WTC11 (cell line): Measurements from ENCODE around the gene SDK2. TPM values are rescaled to one million over a fixed set of nuclear protein-coding genes. Genes with fewer than 3 reads are reported as not detected.

Experiments used
- ATAC-seq: fragments of 200-7000 bp; cut with Tn5 transposase; 2 replicates; pipeline ENCODE4 v1.10.0; 2021; ENCODE audit warnings: mild to moderate bottlenecking, moderate library complexity
- CTCF ChIA-PET: fragments of 300-600 bp; sonication (Branson Sonifier 250); formaldehyde crosslinking; loops from one replicate; lab custom pipeline; 2021; ENCODE audit warnings: antibody characterized with exemption; lab: Charles Lee
- POLR2A ChIA-PET: fragments of 350-600 bp; sonication (Branson Sonifier 250); formaldehyde crosslinking; loops from one replicate; lab custom pipeline; 2021; ENCODE audit warnings: antibody characterized with exemption; lab: Charles Lee
- DNase-seq: peaks from one replicate; pipeline ENCODE4 v3.0.0; 2021; ENCODE audit warnings: low spot score
- H3K27ac Mint-ChIP-seq: 2 replicates; pipeline ENCODE4 v1.8.0; 2021; ENCODE audit warnings: mixed read lengths
- H3K27me3 Mint-ChIP-seq: 2 replicates; pipeline ENCODE4 v1.8.0; 2021; ENCODE audit warnings: low read depth, mild to moderate bottlenecking, moderate library complexity, mixed read lengths
- H3K36me3 Mint-ChIP-seq: 2 replicates; pipeline ENCODE4 v1.8.0; 2021; ENCODE audit warnings: mixed read lengths
- H3K4me1 Mint-ChIP-seq: 2 replicates; pipeline ENCODE4 v1.8.0; 2022; ENCODE audit warnings: mixed read lengths
- H3K4me3 Mint-ChIP-seq: 2 replicates; pipeline ENCODE4 v1.8.0; 2021; ENCODE audit warnings: mild to moderate bottlenecking, moderate library complexity, mixed read lengths
- H3K9me3 Mint-ChIP-seq: 2 replicates; pipeline ENCODE4 v1.8.0; 2021; ENCODE audit warnings: mixed read lengths
- CBFB ChIP-seq: sonication (generic); formaldehyde crosslinking; IDR thresholded peaks from 2 replicates; pipeline ENCODE4 v1.8.1; 2022; ENCODE audit warnings: mild to moderate bottlenecking, low read depth, missing genetic modification reagents
- ETV6 ChIP-seq: sonication (generic); formaldehyde crosslinking; IDR thresholded peaks from 2 replicates; pipeline ENCODE4 v1.8.1; 2022; ENCODE audit warnings: mild to moderate bottlenecking, missing genetic modification reagents
- GABPB1 ChIP-seq: sonication (generic); formaldehyde crosslinking; IDR thresholded peaks from 2 replicates; pipeline ENCODE4 v1.8.1; 2023; ENCODE audit warnings: mild to moderate bottlenecking, missing genetic modification reagents
- KAT7 ChIP-seq: sonication (generic); formaldehyde crosslinking; IDR thresholded peaks from 2 replicates; pipeline ENCODE4 v1.8.1; 2023; ENCODE audit warnings: missing genetic modification reagents, mild to moderate bottlenecking, borderline replicate concordance
- MYBL2 ChIP-seq: sonication (generic); formaldehyde crosslinking; IDR thresholded peaks from 2 replicates; pipeline ENCODE4 v1.8.1; 2023; ENCODE audit warnings: mild to moderate bottlenecking, moderate library complexity, missing genetic modification reagents
- NR2C2 ChIP-seq: sonication (generic); formaldehyde crosslinking; IDR thresholded peaks from 2 replicates; pipeline ENCODE4 v1.8.0; 2022; ENCODE audit warnings: mild to moderate bottlenecking, missing genetic modification reagents
- RELA ChIP-seq: sonication (generic); formaldehyde crosslinking; IDR thresholded peaks from 2 replicates; pipeline ENCODE4 v1.8.1; 2022; ENCODE audit warnings: missing genetic modification reagents, mild to moderate bottlenecking, borderline replicate concordance
- TEAD1 ChIP-seq: sonication (generic); formaldehyde crosslinking; IDR thresholded peaks from 2 replicates; pipeline ENCODE4 v1.8.0; 2022; ENCODE audit warnings: mild to moderate bottlenecking, missing genetic modification reagents
- TP53 ChIP-seq: sonication (generic); formaldehyde crosslinking; IDR thresholded peaks from 2 replicates; pipeline ENCODE4 v1.8.1; 2023; ENCODE audit warnings: mild to moderate bottlenecking, missing genetic modification reagents
- ZNF232 ChIP-seq: sonication (generic); formaldehyde crosslinking; IDR thresholded peaks from 2 replicates; pipeline ENCODE4 v1.8.0; 2022; ENCODE audit warnings: mild to moderate bottlenecking, missing genetic modification reagents
- ZNF317 ChIP-seq: sonication (generic); formaldehyde crosslinking; IDR thresholded peaks from 2 replicates; pipeline ENCODE4 v1.8.1; 2023; ENCODE audit warnings: low read depth, mild to moderate bottlenecking, moderate library complexity, missing genetic modification reagents, borderline replicate concordance
- ZNF671 ChIP-seq: fragments of 250-450 bp; sonication (Bioruptor Pico); IDR thresholded peaks from 2 replicates; pipeline ENCODE4 v1.8.0; 2021; ENCODE audit warnings: mild to moderate bottlenecking
- total RNA-seq: library from RNA; stranded (reverse); gene quantifications from 3 replicates; pipeline ENCODE4 v1.2.3, GENCODE V29; 2021
- TF ChIP-seq, protein P1 (sequence below): fragments of 250-450 bp; sonication (Bioruptor Pico); IDR thresholded peaks from 2 replicates; pipeline ENCODE4 v1.9.0; 2021; ENCODE audit warnings: mild to moderate bottlenecking, borderline replicate concordance
- TF ChIP-seq, protein P2 (sequence below): fragments of 250-450 bp; sonication (Bioruptor Pico); IDR thresholded peaks from 2 replicates; pipeline ENCODE4 v1.9.0; 2021; ENCODE audit warnings: mild to moderate bottlenecking
- TF ChIP-seq, protein P3 (sequence below): sonication (generic); formaldehyde crosslinking; IDR thresholded peaks from 2 replicates; pipeline ENCODE4 v1.8.0; 2023; ENCODE audit warnings: mild to moderate bottlenecking, missing genetic modification reagents
- TF ChIP-seq, protein P4 (sequence below): sonication (generic); formaldehyde crosslinking; IDR thresholded peaks from 2 replicates; pipeline ENCODE4 v1.8.0; 2022; ENCODE audit warnings: mild to moderate bottlenecking, missing genetic modification reagents

SDK2 gene
- total RNA-seq, 1 experiment from 2014 or later, result 14.8 TPM

DNA sequence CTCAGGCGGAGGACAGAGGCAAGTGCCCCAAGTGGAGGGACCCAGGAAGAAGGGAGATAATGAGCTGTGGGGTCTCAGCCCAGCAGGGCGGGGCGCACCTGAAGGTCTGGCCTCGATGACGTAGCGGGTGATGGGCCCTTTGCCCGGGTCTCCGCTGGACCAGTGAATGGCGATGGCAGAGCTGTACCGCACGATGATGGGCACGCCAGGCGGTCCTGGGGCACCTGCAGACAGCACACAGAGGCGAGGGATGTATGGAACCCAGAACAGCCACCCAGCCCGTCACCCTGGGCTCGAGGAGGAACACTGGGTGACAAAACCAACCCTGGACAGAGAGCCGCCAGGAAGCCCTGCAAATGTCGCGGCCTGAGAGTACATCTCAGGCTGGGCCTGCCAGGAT is 286.3 kb downstream of the SDK2 start (continued):
- TF ChIP-seq, protein P1, sequence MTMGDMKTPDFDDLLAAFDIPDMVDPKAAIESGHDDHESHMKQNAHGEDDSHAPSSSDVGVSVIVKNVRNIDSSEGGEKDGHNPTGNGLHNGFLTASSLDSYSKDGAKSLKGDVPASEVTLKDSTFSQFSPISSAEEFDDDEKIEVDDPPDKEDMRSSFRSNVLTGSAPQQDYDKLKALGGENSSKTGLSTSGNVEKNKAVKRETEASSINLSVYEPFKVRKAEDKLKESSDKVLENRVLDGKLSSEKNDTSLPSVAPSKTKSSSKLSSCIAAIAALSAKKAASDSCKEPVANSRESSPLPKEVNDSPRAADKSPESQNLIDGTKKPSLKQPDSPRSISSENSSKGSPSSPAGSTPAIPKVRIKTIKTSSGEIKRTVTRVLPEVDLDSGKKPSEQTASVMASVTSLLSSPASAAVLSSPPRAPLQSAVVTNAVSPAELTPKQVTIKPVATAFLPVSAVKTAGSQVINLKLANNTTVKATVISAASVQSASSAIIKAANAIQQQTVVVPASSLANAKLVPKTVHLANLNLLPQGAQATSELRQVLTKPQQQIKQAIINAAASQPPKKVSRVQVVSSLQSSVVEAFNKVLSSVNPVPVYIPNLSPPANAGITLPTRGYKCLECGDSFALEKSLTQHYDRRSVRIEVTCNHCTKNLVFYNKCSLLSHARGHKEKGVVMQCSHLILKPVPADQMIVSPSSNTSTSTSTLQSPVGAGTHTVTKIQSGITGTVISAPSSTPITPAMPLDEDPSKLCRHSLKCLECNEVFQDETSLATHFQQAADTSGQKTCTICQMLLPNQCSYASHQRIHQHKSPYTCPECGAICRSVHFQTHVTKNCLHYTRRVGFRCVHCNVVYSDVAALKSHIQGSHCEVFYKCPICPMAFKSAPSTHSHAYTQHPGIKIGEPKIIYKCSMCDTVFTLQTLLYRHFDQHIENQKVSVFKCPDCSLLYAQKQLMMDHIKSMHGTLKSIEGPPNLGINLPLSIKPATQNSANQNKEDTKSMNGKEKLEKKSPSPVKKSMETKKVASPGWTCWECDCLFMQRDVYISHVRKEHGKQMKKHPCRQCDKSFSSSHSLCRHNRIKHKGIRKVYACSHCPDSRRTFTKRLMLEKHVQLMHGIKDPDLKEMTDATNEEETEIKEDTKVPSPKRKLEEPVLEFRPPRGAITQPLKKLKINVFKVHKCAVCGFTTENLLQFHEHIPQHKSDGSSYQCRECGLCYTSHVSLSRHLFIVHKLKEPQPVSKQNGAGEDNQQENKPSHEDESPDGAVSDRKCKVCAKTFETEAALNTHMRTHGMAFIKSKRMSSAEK, result no peak
- TF ChIP-seq ZNF671 (CRISPR knock-in tag) (no peak), MYBL2 (CRISPR knock-in tag) (no peak), TEAD1 (CRISPR knock-in tag) (no peak), NR2C2 (CRISPR knock-in tag) (no peak), GABPB1 (CRISPR knock-in tag) (no peak), ZNF317 (no peak)

DNA sequence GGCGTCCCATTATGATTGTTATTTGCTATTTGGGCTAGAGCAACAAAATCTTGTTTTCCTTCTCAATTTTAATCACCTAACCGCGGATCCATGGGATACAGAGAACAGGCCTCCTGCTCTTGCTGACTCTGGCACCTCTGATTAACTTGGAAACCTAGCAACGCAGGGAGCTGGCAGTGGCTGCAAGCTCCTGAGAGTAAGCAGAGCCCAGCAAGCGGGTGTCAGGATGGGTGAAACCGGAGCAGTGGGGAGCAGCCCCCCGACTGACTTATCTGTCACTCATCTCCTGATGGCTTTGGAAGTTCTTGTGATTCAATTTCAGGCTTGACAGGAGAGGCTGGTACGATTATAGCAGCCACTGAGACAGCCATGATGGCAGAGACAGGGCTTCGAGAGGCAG is 286.9 kb downstream of the SDK2 start:
- no peak for ATAC-seq
- Mint-ChIP-seq H3K4me3 (no peak overlapping the region), H3K4me1 (peaks cover 32% of the 10 kb centered on the region), H3K27me3 (no peaks in the 10 kb centered on the region), H3K27ac (no peak overlapping the region), H3K36me3 (no peaks in the 10 kb centered on the region), H3K9me3 (no peaks in the 10 kb centered on the region)
- TF ChIP-seq TP53 (CRISPR knock-in tag) (no peak), TEAD1 (CRISPR knock-in tag) (no peak), ZNF232 (CRISPR knock-in tag) (no peak)
- TF ChIP-seq, protein P2, sequence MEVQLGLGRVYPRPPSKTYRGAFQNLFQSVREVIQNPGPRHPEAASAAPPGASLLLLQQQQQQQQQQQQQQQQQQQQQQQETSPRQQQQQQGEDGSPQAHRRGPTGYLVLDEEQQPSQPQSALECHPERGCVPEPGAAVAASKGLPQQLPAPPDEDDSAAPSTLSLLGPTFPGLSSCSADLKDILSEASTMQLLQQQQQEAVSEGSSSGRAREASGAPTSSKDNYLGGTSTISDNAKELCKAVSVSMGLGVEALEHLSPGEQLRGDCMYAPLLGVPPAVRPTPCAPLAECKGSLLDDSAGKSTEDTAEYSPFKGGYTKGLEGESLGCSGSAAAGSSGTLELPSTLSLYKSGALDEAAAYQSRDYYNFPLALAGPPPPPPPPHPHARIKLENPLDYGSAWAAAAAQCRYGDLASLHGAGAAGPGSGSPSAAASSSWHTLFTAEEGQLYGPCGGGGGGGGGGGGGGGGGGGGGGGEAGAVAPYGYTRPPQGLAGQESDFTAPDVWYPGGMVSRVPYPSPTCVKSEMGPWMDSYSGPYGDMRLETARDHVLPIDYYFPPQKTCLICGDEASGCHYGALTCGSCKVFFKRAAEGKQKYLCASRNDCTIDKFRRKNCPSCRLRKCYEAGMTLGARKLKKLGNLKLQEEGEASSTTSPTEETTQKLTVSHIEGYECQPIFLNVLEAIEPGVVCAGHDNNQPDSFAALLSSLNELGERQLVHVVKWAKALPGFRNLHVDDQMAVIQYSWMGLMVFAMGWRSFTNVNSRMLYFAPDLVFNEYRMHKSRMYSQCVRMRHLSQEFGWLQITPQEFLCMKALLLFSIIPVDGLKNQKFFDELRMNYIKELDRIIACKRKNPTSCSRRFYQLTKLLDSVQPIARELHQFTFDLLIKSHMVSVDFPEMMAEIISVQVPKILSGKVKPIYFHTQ (CRISPR knock-in tag), result no peak
- TF ChIP-seq, protein P3, sequence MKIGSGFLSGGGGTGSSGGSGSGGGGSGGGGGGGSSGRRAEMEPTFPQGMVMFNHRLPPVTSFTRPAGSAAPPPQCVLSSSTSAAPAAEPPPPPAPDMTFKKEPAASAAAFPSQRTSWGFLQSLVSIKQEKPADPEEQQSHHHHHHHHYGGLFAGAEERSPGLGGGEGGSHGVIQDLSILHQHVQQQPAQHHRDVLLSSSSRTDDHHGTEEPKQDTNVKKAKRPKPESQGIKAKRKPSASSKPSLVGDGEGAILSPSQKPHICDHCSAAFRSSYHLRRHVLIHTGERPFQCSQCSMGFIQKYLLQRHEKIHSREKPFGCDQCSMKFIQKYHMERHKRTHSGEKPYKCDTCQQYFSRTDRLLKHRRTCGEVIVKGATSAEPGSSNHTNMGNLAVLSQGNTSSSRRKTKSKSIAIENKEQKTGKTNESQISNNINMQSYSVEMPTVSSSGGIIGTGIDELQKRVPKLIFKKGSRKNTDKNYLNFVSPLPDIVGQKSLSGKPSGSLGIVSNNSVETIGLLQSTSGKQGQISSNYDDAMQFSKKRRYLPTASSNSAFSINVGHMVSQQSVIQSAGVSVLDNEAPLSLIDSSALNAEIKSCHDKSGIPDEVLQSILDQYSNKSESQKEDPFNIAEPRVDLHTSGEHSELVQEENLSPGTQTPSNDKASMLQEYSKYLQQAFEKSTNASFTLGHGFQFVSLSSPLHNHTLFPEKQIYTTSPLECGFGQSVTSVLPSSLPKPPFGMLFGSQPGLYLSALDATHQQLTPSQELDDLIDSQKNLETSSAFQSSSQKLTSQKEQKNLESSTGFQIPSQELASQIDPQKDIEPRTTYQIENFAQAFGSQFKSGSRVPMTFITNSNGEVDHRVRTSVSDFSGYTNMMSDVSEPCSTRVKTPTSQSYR, result no peak
- ChIA-PET CTCF (interaction anchor here (1.1 to 8.9 kb wide), 3 partner anchors 8 to 46 kb away, joined by 3 to 66 read pairs (median 9); partner anchors contain the start of gene CDC42EP4), POLR2A (no interaction called here)
- DNase-seq, result no peak

DNA sequence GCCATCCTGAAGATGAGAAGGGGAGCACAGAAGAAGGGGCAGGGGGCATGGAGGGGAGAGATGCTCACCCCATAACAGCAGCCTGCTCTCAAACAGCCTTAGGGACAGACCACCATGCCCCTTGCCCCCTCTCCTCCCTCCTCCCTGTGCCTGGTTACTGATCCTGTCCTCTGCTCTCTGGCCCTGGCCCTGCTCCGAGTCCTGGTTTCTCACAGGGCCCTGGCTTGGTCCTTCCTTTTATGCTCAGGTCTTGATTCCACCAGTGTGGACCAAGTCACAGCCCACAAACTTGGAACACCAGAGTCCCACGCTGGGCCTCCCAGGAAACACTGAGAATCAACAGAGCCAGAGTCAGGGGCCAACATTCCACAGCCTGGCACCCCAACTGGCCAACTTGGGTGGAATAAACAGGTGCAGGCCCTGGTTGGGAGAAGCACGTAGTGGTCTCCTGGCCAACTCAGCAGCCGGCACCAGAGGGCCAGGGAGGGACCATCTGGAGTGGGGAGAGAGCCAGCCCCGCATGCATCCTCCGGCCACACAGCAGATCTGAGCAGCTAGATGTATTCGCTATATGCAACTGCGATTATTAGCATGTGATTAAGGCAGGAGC is 287.6 kb downstream of the SDK2 start:
- Mint-ChIP-seq H3K36me3 (no peaks in the 10 kb centered on the region), H3K27me3 (no peaks in the 10 kb centered on the region), H3K4me3 (no peak overlapping the region), H3K9me3 (no peaks in the 10 kb centered on the region), H3K4me1 (peaks cover 25% of the 10 kb centered on the region), H3K27ac (no peak overlapping the region)
- ChIA-PET POLR2A (no interaction called here), CTCF (interaction anchor here (2.6 to 8.9 kb wide), 2 partner anchors 13 to 45 kb away, joined by 9 to 66 read pairs; partner anchors contain the start of gene CDC42EP4)
- ATAC-seq (no peak), DNase-seq (no peak)
- no peak for TF ChIP-seq RELA (CRISPR knock-in tag)
- TF ChIP-seq, protein P4, sequence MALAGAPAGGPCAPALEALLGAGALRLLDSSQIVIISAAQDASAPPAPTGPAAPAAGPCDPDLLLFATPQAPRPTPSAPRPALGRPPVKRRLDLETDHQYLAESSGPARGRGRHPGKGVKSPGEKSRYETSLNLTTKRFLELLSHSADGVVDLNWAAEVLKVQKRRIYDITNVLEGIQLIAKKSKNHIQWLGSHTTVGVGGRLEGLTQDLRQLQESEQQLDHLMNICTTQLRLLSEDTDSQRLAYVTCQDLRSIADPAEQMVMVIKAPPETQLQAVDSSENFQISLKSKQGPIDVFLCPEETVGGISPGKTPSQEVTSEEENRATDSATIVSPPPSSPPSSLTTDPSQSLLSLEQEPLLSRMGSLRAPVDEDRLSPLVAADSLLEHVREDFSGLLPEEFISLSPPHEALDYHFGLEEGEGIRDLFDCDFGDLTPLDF, result no peak
- TF ChIP-seq ETV6 (CRISPR knock-in tag), result no peak
- no peak for TF ChIP-seq KAT7 (CRISPR knock-in tag)
- no peak for TF ChIP-seq CBFB
